Activated CD4-positive, alpha-beta T cell treated with anti-CD3 and anti-CD28 coated beads for 24 hours (primary cell): ENCODE results near the gene PKMYT1.

Experiments
- DNase-seq, 2 donors: peaks; one replicate each; pipeline ENCODE4 v3.0.0-alpha.2; 2020; ENCODE audit warnings: low read depth in 2 of 2

The PKMYT1 gene

DNA sequence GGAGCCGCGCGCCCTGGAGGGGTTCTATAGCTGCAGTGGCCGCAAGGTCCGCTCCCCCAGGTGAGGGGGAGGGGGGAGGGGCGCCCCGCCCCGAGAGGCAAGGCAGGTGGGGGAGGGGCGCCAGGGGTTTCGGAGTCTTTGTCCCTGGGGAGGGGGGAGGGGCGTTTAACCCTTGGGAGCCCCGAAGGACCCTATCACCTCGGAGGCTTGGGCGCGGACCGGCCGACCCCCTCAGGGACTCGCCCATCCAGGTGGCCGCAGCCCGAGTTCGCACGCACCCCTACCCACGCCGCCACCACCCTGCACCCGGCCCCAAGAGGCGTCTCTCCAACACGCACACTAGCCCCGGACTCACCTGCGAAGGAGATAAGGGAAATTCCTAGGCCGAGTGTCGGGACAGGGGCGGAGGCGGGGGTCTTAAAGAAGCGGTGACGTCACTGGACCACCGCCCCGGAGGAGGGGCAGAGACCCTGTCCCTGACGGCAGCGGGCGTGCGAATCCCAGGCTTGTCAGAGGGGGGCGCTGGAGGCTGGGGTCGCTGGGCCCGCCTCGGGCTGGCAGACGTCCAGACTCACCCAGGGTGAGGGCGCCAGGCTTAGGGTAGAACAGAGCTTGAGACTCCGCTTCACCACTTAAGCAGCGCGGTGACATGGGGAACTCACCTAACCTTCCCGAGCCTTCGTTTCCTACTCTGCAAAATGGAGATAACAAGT, 37.7 kb upstream of the PKMYT1 start, which contains the start of gene CLDN6:
Gene CLDN6 (minus strand): TSS at position 390 of the 713 bp plus-strand sequence. CDS start 2,162 bp downstream, outside the sequence.
- no peak for DNase-seq

DNA sequence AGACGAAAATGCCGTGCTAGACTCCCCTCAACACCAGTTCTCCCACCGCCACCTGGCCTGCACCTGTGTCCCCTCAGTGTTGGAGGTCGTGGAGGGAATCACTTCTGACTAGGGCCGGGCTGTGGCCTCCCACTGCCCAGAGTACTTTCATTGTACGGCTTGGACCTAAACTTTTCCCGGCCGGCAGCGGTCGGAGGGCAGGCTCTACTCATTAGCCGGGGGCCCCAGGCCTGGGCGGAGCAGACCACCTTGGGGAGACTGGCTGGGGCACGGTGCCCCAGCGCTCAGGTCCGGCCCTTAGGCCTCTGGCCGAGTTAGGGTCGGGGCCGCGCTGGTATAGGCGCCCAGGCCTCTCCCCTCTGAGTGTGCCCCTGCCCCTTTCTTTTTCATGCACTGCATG, 37.1 kb upstream of the PKMYT1 start:
- DNase-seq: no peak

DNA sequence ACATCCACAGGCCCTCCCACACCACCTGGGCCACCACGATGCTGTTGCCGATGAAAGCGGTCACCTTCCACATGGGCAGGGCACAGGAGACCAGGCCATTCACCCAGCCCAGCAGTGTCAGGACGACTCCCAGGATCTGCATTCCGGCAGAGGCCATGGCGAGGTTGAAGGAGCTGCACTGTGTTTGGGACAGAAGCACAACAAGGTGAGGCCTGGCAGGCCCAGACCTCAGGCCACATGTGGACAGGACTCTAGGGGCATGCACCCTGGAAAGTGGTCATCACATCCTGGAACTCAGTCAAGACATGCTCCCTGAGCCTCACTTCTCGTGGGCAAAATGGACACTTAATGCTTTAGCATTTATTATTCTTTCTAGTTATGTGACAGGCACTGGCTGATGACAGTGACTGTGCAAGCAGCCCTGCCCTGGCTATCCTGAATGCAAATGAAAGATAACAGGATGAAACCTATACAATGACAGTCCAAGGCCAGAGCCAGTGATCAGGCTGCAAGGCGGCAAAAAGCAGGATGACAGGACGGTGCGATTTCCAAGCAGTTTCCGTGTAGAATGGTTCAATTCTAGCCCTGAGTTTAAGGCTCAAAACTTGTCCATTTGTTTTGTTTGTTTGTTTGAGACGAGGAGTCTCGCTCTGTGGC, 35.7 kb upstream of the PKMYT1 start:
- no peak for DNase-seq

- no peak for DNase-seq
Observed at GRCh38 chr16:3014971-3015370, 34.7 kb upstream of the PKMYT1 start.

- DNase-seq: no peak
Observed at GRCh38 chr16:3013998-3014690, 33.9 kb upstream of the PKMYT1 start.

DNA sequence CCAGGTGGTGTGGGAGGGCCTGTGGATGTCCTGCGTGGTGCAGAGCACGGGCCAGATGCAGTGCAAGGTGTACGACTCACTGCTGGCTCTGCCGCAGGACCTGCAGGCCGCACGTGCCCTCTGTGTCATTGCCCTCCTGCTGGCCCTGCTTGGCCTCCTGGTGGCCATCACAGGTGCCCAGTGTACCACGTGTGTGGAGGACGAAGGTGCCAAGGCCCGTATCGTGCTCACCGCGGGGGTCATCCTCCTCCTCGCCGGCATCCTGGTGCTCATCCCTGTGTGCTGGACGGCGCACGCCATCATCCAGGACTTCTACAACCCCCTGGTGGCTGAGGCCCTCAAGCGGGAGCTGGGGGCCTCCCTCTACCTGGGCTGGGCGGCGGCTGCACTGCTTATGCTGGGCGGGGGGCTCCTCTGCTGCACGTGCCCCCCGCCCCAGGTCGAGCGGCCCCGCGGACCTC, 33.3 kb upstream of the PKMYT1 start:
- no peak for DNase-seq

DNA sequence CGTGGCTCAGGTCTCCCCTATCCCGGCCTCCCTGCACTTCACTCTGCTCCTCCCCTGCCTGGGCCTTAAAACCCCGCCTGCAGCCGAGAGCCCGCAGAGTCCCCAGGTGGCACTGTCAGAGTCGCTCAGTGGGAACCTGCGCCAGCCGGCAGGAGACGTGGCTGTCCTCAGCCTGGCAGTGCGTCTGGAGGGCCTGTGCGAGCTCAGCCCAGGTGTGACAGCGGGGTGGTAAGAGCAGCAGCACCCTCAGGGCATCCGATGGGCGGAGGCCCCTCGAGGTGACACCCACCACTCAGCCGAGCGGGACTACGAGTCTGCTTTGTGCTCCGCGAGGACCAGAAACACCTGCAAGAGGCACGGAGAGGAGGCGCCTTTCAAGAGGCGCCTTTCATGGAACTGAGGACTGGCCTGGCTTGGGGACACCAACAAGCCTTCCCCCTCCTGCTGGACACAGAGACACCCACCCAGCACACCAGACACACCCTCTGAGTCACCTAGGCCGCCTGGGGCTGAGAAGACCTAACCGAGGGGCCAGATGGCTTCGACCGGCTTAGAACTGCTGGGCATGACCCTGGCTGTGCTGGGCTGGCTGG, 32.7 kb upstream of the PKMYT1 start, which contains the start of gene CLDN9:
Gene CLDN9 (plus strand): TSS at position 96 of the 593 bp plus-strand sequence. CDS start 440 bp downstream, at position 536.
- no peak for DNase-seq

DNA sequence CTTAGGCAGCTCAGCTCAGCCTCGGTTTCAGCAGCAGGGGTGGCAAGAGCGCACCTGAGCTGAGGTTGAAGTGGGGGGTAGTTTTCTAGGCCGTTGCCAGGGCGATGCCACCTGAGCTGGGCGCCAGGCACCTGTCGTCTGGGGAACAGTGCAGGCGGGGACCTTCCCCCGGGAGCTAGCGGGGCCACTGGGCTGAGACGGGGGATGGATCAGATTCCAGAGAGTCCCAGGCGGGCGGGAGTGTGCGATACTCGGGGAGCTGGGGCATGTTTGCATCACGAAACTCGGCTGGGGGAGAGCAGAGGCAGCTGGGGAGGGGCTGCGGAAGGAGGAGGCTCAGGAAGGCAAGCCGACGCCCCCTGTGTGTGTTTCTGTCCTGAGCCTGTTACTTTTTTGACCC, 32.0 kb upstream of the PKMYT1 start:
- no peak for DNase-seq

- DNase-seq: no peak
Observed at GRCh38 chr16:3010510-3010909, 30.3 kb upstream of the PKMYT1 start.

- DNase-seq: no peak
Observed at GRCh38 chr16:3009568-3010390, 29.5 kb upstream of the PKMYT1 start.

- DNase-seq: no peak
Observed at GRCh38 chr16:3008690-3009037, 28.4 kb upstream of the PKMYT1 start.

- no peak for DNase-seq
Observed at GRCh38 chr16:3007957-3008689, 27.9 kb upstream of the PKMYT1 start.

DNA sequence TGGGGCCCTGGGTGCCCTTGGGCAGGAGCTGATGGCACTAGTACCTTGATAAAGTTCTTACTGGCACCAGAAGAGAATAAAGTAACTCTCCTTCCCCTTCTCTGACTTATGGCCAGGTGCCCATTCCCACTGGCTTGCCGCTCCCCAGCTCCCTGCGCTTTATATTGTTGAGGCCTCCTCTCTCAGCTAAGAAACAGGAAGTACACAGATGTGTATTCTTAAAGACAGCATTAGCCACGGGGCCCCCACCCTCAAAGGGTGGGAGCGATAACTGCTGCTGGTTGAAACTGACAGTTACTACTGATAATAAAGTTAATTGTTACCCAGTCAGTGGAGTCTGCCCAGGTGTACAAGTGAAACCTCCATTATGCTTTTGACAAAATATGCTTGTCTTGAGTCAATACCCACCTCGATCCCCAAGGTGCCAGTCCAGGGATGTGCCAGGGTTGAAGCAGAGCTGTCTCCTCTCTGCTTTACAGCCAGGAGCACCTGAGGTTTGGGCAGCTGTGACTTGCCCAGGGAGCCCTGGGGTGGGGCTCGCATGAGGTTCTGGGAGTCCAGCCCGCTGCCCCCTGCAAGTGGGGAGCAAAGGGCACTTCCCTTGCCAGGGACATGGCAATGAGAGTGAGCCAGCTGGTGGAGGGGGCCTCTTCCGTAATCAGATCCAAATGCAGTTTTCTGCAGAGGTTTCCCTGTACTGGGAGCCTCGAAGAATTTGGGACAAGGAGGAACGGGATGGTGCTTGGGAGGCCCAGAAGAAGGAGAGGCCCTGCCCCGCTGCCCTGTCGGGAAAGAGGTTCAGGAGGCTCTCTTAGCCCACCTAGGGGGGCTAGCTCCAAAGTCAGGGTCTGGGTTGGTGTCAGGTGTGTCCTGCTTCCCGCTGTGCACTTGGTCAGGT, 27.1 kb upstream of the PKMYT1 start:
- DNase-seq: no peak

GRCh38 chr16:3004781-3005284, 24.6 kb upstream of the PKMYT1 start:
- no peak for DNase-seq

- DNase-seq: no peak
Observed at GRCh38 chr16:3004319-3004718, 24.1 kb upstream of the PKMYT1 start.

DNA sequence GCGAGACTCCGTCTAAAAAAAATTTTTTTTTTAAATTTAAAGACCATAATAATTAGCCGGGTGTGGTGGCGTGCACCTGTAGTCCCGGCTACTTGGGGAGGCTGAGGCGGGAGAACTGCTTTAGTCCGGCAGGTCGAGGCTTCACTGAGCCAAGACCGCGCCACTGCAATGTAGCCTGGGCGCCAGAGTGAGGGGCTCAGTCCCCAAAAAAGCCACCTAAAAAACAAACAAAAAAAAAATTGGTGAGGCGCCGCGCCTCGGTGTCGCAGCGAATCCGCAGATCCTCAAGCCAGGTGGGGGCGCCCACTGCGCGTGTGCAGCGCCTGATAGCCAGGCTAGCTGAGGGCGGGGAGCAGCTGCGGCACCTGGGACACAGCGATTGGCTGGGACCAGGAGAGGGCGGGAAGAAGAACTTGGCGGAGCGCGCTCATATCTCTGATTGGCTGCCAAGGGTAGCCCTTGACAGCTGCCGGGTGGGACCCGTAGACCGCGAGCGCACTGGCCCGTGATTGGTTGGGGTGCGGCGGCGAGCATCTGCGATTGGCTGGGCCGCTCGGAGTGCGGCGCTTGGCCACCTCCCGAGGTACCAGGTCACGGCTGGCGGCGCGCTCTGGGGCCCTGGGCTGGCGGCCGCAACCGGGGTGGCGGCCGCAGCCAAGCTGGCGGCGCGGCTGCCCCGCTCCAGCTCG, 23.5 kb upstream of the PKMYT1 start:
- peak; percentile 91 to 94 for DNase-seq

DNA sequence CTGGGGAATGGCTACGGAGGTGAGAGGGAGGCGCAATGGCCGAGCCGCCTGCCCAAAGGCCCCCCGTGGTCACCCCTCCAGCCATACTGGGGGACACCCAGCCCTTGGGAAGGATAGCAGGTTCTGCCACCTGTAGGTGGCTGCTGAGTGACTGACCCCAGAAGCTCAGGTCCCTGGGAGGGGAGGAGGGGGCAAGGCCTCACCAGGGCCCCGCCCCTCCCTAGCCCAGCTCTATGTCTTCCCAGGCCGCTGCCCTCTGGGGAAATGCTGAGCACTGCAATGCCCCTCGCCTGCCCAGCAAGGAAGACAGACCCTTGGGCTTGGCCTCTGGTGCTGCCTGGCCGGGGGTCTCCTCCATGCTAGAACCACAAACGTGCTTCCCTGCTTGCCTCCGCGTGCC, 21.1 kb upstream of the PKMYT1 start:
- no peak for DNase-seq

- no peak for DNase-seq
Observed at GRCh38 chr16:3000540-3000939, 20.3 kb upstream of the PKMYT1 start.

DNA sequence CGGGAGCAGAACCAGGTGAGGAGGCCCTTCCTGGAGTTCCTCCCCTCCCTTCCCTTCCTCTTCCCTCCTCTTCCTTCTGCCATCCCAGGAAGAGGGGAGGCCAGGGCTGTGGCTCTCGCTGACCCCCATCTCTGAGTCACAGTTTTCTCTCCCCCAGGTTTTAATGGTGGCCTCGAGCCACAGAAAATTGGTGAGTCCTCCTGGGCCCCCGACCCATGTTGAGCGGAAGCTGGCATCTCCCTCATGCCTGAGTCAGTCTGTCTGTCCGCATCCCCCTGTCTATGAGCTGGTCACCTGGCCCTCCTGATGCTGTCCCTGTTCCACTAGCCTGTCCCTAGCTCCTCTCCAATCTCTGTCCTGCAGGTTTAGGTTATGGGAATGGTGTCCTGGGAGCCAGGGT, 19.7 kb upstream of the PKMYT1 start:
- DNase-seq: no peak
